Esophagus muscularis mucosa (tissue), 4 donors: ENCODE measurements around the gene RTTN. TPM values are rescaled to one million over a fixed set of nuclear protein-coding genes. Genes with fewer than 3 reads are reported as not detected.
A peak's percentile ranks its signal among the peaks of the same experiment; 100 is the strongest.

Source experiments
- DNase-seq: peaks from one replicate; pipeline ENCODE4 v3.0.0-alpha.2; 2017; ENCODE audit errors: extremely low spot score
- H3K27ac ChIP-seq, 4 donors: fragments of 200-600 bp; sonication (generic); replicated peaks in 1 of 4; 1 replicate in 3 of 4; 2 replicates in 1 of 4; pipeline ENCODE4 v1.5.1; 2016 to 2019; ENCODE audit warnings: mild to moderate bottlenecking in 1 of 4
- H3K27me3 ChIP-seq, 4 donors: fragments of 200-600 bp; sonication (generic); one replicate each; pipeline versions ENCODE4 v1.5.1 to v1.6.0; 2016 to 2019
- H3K36me3 ChIP-seq, 4 donors: fragments of 200-600 bp; sonication (generic); one replicate each; pipeline ENCODE4 v1.5.1; 2016 to 2019
- H3K4me1 ChIP-seq, 4 donors: fragments of 200-600 bp; sonication (generic); one replicate each; pipeline ENCODE4 v1.5.1; 2016 to 2019
- H3K4me3 ChIP-seq, 4 donors: fragments of 200-600 bp; sonication (generic); 1 replicate in 2 of 4; 2 replicates in 2 of 4; pipeline ENCODE4 v1.5.1; 2016 to 2019; ENCODE audit warnings: mild to moderate bottlenecking in 4 of 4, moderate library complexity in 1 of 4
- H3K9me3 ChIP-seq, 4 donors: fragments of 200-600 bp; sonication (generic); 1 replicate in 3 of 4; 2 replicates in 1 of 4; pipeline ENCODE4 v1.5.1; 2016 to 2019
- EP300 ChIP-seq: sonication (generic); formaldehyde crosslinking; IDR thresholded peaks from one replicate; pipeline ENCODE4 v1.6.1; 2017; ENCODE audit warnings: antibody characterized with exemption
- POLR2A ChIP-seq: fragments of 450-650 bp; IDR thresholded peaks from one replicate; pipeline ENCODE4 v1.6.1; 2017; ENCODE audit warnings: antibody characterized with exemption, moderate library complexity, mild to moderate bottlenecking, low read depth
- POLR2AphosphoS5 ChIP-seq, 2 donors: sonication (generic); formaldehyde crosslinking; IDR thresholded peaks; one replicate each; pipeline ENCODE4 v1.6.1; 2017; ENCODE audit warnings: antibody characterized with exemption in 2 of 2
- WGBS: methylation state at CpG from one replicate; pipeline ENCODE4 v1.1.5; 2018; 5-methylcytosine and 5-hydroxymethylcytosine counted together
- intact Hi-C: fragments of 100-400 bp; cut with DNase I; formaldehyde crosslinking; loops from one replicate; pipeline ENCODE4 v1.15.1; 2023
- total RNA-seq, 4 donors: library from RNA; depleted of rRNA; stranded (reverse); fragments of >200 nt; gene quantifications; one replicate each; pipeline versions ENCODE4 v1.1.0 to v1.2.1, GENCODE V29; 2016
- TF ChIP-seq, protein P1 (sequence below), 3 experiments: fragments of 200-600 bp in 2 of 3; fragments of 450-650 bp in 1 of 3; sonication (generic) in 2 of 3; IDR thresholded peaks; one replicate each; pipeline ENCODE4 v1.5.1; 2017 to 2019; ENCODE audit warnings: antibody characterized with exemption in 3 of 3, mild to moderate bottlenecking in 2 of 3, moderate library complexity in 1 of 3

Gene RTTN
- total RNA-seq, 4 donors from 2014 or later, result 6.7 to 18.7 (median 7.3) TPM

DNA sequence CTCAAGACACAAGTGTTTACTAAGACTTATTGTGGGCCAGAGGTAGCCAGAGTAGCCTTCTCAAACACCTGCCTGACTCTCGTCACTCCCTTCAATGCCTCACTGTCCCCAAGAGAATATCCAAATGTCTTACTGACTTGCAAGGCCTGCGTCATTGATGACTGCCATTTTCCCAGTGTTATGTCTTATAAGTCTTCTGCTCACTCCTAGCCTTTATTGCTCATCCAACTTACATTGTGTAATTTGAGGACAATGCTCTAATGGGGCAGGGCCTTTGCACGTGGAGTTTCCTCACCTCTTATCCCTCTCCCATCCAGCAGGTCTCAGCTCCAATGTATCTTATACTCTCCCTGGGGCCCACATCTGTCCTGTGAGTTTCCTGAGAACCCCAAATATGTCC lies 247.7 kb downstream of the RTTN start:
- intact Hi-C loops, result no loop called here
- no peaks in the 10 kb centered on the region for H3K9me3 ChIP-seq
- 93% methylated on average over 3 of the region's 3 CpGs for WGBS
- peaks cover 0 to 5% (median 0%) of the 10 kb centered on the region in 4 donors for H3K36me3 ChIP-seq
- peak; percentile 64 for DNase-seq
- TF ChIP-seq, protein P1, sequence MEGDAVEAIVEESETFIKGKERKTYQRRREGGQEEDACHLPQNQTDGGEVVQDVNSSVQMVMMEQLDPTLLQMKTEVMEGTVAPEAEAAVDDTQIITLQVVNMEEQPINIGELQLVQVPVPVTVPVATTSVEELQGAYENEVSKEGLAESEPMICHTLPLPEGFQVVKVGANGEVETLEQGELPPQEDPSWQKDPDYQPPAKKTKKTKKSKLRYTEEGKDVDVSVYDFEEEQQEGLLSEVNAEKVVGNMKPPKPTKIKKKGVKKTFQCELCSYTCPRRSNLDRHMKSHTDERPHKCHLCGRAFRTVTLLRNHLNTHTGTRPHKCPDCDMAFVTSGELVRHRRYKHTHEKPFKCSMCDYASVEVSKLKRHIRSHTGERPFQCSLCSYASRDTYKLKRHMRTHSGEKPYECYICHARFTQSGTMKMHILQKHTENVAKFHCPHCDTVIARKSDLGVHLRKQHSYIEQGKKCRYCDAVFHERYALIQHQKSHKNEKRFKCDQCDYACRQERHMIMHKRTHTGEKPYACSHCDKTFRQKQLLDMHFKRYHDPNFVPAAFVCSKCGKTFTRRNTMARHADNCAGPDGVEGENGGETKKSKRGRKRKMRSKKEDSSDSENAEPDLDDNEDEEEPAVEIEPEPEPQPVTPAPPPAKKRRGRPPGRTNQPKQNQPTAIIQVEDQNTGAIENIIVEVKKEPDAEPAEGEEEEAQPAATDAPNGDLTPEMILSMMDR (IDR thresholded peaks at IDR 0.05), result no peak
- TF ChIP-seq POLR2AphosphoS5 (IDR thresholded peaks at IDR 0.05) (no peak), EP300 (no peak), POLR2A (no peak)
- H3K4me1 ChIP-seq, result peaks cover 0 to 7% (median 0%) of the 10 kb centered on the region in 4 donors
- H3K27me3 ChIP-seq, result no peaks in the 10 kb centered on the region
- H3K4me3 ChIP-seq, result no peak overlapping the region
- H3K27ac ChIP-seq, result no peak overlapping the region

DNA sequence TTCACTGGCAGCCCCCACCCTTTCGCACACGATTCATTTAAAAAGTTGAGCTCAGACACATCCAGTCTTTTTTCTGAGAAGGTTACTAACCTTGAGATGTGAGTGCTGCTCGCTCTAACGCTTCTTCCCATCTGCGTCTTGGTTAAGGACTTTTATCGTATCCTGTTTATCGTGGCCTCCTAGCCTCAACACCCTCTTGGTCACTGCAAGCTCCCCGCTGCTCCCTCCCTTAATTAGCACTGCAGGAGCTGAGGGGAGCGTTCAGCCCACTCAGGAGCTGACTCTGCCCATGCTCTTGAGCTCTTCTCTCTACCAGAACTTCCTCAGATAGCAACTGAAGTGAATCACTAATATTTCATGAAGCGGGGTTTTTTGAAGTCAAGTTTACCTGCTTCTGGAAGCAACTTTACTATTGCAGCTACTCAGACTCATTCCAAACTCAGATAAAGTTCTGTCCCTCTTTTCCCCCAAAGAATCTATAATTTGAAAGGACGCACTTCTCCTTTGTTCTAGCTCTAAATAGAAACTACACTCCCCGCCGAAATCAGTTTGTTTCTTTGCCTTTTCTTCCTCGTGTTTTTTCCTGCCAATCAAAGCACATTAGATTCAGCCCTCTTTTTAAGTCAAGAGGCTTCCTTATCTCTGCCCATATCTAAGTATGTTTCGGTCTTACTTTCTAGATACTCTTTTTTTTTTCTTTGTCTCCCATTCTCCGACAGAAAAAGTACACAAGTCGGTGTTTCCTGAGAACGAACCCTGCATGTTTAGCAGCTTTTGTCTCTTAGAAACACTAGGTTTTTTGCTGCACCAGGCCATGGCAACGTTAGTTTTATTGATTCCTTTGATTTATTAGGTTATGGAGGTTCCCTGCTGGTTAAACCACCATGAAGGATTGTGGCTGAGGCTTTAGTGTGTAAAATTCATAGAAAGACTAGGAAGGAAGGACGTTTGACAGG lies 248.5 kb downstream of the RTTN start:
- no peak overlapping the region for H3K27ac ChIP-seq

GRCh38 chr18:69956057-69956456 lies 249.4 kb downstream of the RTTN start:
- WGBS, result 77% methylated on average over 5 of the region's 5 CpGs
- DNase-seq, result peak; percentile 89
- Histone ChIP-seq H3K27me3 (no peaks in the 10 kb centered on the region), H3K4me3 (no peak overlapping the region), H3K27ac (no peak overlapping the region), H3K36me3 (no peaks in the 10 kb centered on the region), H3K9me3 (no peaks in the 10 kb centered on the region), H3K4me1 (peaks cover 0 to 7% (median 2%) of the 10 kb centered on the region in 4 donors)
- TF ChIP-seq EP300, result no peak
- TF ChIP-seq POLR2AphosphoS5 (IDR thresholded peaks at IDR 0.05), result no peak
- TF ChIP-seq, protein P1 (IDR thresholded peaks at IDR 0.05), result no peak
- TF ChIP-seq POLR2A, result no peak
- intact Hi-C loops, result no loop called here

More for the DNA sequence above, 248.5 kb downstream of the RTTN start:
- Histone ChIP-seq H3K36me3 (no peaks in the 10 kb centered on the region), H3K4me3 (no peak overlapping the region), H3K27me3 (no peaks in the 10 kb centered on the region), H3K4me1 (peaks cover 0 to 7% (median 0%) of the 10 kb centered on the region in 4 donors), H3K9me3 (no peaks in the 10 kb centered on the region)
- intact Hi-C loops, result no loop called here
- no peak for TF ChIP-seq POLR2AphosphoS5 (IDR thresholded peaks at IDR 0.05)
- no peak for TF ChIP-seq POLR2A
- TF ChIP-seq, protein P1 (IDR thresholded peaks at IDR 0.05), result no peak
- TF ChIP-seq EP300, result no peak
- DNase-seq, result peak; percentile 86
- 80% methylated on average over 20 of the region's 20 CpGs for WGBS

GRCh38 chr18:69954719-69955480 lies 250.6 kb downstream of the RTTN start:
- H3K27ac ChIP-seq, result no peak overlapping the region
- no peaks in the 10 kb centered on the region for H3K9me3 ChIP-seq
- H3K4me1 ChIP-seq, result peaks cover 0 to 7% (median 3%) of the 10 kb centered on the region in 4 donors
- H3K4me3 ChIP-seq, result no peak overlapping the region
- WGBS, result 52% methylated on average over 5 of the region's 5 CpGs
- peak; percentile 29 for DNase-seq
- intact Hi-C loops, result no loop called here
- TF ChIP-seq, protein P1 (IDR thresholded peaks at IDR 0.05), result no peak
- no peak for TF ChIP-seq POLR2AphosphoS5 (IDR thresholded peaks at IDR 0.05)
- no peak for TF ChIP-seq POLR2A
- TF ChIP-seq EP300, result no peak
- H3K36me3 ChIP-seq, result no peaks in the 10 kb centered on the region
- H3K27me3 ChIP-seq, result no peaks in the 10 kb centered on the region
